Hypothalamus (tissue), 51 donors: Measurements from ENCODE around the gene CHCHD6.

Source experiments
- DNase-seq, 51 donors: peaks; one replicate each; lab custom pipeline; 2025; lab: John Stamatoyannopoulos, UW

CHCHD6 gene

GRCh38 chr3:126934031-126934531, 230.0 kb downstream of the CHCHD6 start:
- no peak for DNase-seq

DNA sequence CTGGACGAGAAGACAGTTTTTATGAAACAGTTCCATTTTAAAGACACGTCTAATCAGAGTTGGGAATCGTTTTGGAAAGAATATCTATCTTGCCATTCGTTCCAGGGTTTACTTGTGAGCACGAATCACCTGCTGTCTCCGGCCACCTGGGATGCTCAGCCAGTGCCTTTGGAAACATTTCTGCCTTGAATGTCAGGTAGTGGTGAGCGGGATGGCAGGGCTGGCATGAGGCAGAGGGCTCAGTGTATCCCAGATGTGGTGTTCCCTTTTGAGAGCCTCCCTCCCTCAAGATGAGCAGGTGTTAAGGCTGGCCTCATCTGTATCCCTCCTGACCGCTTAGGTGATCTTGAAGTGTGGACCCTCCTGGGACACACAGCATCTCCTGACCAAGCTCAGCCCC, 231.0 kb downstream of the CHCHD6 start:
- no peak for DNase-seq

- DNase-seq = no peak
These were observed 231.9 kb downstream of the CHCHD6 start for GRCh38 chr3:126935756-126936509.

- DNase-seq = no peak
These were observed 232.9 kb downstream of the CHCHD6 start for GRCh38 chr3:126936853-126937425.

- DNase-seq = no peak
These were observed 233.5 kb downstream of the CHCHD6 start for GRCh38 chr3:126937533-126937932.

DNA sequence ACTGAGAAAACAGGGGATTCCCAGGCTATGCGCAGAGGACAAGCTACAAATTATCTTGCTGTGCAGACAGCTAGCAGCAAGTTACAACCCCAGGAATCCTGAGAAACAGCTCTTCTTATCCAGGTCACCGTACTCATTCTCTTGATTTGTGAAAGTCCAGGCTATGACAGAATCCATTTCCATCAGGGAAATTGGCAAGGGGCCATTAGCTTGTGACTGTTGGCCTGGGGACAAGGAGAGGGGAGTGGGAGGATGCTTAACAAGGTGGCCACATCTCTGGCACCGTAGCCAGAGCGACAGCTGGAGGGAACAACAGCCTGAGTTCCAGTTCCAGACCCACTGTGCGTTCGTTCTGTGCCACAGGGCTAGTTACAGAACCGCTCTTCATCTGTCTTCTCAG, 233.9 kb downstream of the CHCHD6 start:
- DNase-seq = peak in 1 of 51 donors; percentile 49

GRCh38 chr3:126938520-126939337, 234.7 kb downstream of the CHCHD6 start:
- no peak for DNase-seq

DNA sequence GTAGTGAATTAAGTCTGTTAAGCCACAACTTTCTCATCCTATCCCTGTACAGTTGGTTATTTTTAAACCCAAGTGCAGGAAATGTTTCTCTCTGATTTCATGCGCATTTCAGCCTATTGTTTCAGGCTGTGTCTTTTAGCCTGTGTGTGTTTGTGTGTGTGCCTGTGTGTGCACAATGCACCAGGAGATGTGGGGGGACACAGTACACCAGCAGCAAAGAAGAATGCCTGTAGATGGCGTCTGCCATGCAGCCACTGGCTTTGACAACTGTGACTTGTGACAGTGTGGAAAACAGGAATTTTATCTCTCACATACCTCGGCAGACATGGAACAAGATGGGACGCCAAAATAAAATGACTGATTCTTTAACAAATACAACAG, 235.3 kb downstream of the CHCHD6 start:
- DNase-seq = peak in 9 of 51 donors; percentile 13 to 34 (median 21)

- no peak for DNase-seq
These were observed 235.7 kb downstream of the CHCHD6 start for GRCh38 chr3:126939733-126940132.

GRCh38 chr3:126941721-126942270, 237.8 kb downstream of the CHCHD6 start:
- DNase-seq = no peak

DNA sequence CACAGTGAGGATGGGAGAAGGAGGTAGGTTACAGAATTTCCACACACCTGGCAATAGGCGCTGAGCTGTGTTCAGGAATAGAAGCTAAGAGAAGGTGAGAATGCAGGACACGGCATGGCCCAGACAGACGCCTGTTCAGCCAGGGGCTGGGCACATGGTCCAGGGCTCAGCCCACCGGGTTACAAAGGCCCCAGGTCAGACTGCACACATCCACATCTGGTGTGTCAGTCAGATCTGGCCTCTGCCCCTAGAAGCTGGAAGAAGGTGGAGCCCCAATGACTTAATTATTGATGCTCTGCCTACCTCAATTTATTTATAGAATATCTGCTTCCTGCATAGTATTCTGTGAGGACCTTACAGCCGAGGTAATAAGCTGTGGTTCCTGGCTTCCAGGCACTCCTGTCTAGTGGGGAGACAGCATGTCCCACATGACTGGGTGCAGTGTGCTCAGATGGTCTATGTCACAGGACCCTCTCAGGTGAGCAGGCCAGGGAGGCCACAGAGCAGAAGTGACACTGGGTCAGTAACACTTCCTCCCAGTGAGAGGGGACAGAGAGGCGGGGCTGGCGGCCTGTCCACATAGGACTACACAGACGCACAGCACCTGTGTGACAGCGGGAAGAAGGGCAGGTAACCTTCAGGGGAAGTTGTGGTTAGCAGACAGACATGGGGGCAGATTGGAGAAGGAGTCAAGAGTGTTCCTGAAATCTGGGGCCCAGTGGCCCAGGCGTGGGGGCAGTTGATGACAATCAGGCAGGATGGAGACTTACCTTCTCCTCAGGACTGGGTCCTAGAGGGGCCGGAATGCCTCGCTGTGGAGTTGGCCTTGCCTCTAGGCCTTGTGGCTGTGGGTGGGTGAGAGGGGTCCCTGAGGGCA, 240.3 kb downstream of the CHCHD6 start:
- no peak for DNase-seq

DNA sequence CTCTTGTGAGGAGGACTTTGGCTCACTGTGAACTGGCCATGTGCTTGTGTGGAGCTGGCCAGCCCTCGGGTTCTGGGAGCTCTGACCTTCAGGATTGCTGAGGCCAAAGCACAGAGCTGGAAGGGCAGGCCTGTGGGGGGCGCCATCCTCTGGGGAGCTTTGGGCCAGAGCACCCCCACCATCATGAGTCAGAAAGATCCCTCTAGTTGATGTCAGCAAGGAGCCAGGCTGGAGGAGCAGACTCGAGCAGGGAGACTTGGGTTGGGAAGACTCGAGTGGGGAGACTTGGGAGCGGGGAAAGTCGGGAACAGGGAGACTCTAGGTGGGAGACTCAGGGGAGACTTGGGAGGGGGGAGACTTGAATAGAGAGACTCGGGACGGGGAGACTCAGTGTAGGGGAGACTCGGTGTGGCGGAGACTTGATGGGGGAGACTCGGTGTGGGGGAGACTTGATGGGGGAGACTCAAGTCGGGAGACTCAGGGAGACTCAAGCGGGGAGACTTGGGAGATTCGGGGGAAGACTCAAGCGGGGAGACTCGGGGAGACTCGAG, 241.2 kb downstream of the CHCHD6 start:
- no peak for DNase-seq

GRCh38 chr3:126945891-126946290, 241.9 kb downstream of the CHCHD6 start:
- no peak for DNase-seq

- DNase-seq = no peak
These were observed 242.4 kb downstream of the CHCHD6 start for GRCh38 chr3:126946405-126946804.

- DNase-seq = peak in 3 of 51 donors; percentile 13 to 36 (median 22)
These were observed 243.4 kb downstream of the CHCHD6 start for GRCh38 chr3:126947429-126947828.

DNA sequence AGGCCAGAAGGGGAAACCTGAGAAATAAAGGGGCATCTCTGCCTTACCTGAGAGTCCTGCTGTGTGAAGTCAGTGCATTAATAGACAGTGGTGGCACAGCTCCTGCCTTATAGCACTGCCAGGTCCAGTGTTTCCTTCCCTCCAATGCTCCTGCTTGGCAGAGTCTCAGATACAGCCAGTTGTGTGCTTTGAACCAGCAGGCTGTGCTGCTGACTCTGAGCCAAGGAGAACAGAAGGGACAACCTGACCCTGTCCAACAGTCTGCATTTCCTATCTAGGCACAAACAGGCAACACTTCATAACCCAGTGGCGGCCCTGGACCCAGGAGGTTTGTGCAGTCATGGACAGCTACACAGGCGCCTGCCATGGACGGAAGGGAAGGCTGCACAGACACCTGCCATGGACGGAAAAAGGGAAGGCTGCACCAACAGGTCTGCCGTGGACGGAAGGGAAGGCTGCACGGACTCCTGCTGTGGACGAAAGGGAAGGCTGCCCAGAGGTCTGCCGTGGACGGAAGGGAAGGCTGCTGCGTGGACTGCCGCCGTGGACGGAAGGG, 245.0 kb downstream of the CHCHD6 start:
- peak in 1 of 51 donors; percentile 24 for DNase-seq

DNA sequence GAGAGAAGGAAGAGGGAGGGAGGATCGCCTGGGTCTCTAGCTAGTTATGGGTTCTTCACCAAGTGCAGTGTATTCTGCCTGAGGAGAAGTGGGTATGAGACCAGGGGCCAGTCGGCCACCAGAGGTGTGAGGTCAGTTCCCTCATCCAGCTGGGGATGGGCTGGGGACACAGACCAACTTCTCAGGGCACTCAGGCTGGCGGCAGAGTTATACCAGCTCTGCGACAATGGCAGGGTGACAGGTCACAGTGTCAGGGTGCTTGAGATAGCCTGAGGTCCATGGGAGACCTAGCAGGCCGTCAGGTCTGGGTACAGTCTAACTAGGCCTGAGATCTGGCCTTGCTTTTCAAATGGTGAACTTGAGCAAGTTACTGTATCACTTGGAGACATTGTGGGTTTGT, 247.5 kb downstream of the CHCHD6 start:
- DNase-seq = no peak

- no peak for DNase-seq
These were observed 248.4 kb downstream of the CHCHD6 start for GRCh38 chr3:126952261-126952982.
